ENCODE measurements around the gene TTC1.

Gene TTC1

DNA sequence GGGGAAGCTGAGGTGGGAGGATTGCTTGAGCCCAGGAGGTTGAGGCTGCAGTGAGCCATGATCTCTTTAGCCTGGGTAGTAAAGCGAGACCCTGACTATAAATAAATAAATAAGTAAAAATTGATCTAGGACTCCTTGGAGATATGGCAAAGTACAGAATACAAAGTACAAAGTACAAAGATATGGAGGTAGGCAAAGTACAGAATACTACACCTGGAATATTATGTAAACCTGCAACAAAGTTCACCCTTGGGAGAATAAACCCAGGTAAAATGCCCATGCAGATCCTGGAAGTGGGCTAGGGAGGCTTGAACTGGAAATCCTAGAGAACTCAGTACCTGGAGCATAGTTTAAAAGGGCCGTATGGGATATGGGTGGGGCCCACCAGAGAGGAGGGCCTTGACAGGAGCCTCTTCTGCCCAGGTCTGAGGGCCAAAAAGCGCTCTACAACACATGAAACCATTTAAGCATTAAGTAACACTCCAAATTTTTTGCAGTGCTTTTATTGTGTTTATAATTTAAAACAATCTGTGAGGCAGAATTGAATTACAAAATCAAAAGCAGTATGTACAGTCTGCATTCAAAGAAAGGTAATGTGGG lies 20.7 kb downstream of the TTC1 start:
- TF ChIP-seq USF1 (IDR thresholded peaks at IDR 0.05) (no peak), ZBTB7A (IDR thresholded peaks at IDR 0.05; ENCODE audit: low read depth) (no peak), MAX (IDR thresholded peaks at IDR 0.05) (no peak), EP300 (IDR thresholded peaks at IDR 0.05; ENCODE audit: borderline replicate concordance) (no peak), TCF12 (IDR thresholded peaks at IDR 0.05; ENCODE audit: low read depth) (no peak), NFIC (IDR thresholded peaks at IDR 0.05) (no peak), CEBPB (IDR thresholded peaks at IDR 0.05) (no peak), EGR1 (IDR thresholded peaks at IDR 0.05) (no peak), TAF1 (IDR thresholded peaks at IDR 0.05; ENCODE audit: low read depth) (no peak), TEAD4 (IDR thresholded peaks at IDR 0.05) (no peak), RAD21 (IDR thresholded peaks at IDR 0.05; ENCODE audit: low read depth) (no peak), YY1 (IDR thresholded peaks at IDR 0.05; ENCODE audit: low read depth) (no peak), CREB1 (IDR thresholded peaks at IDR 0.05; ENCODE audit: low read depth) (no peak), FOXM1 (IDR thresholded peaks at IDR 0.05; ENCODE audit: borderline replicate concordance, low read depth) (no peak)
- TF ChIP-seq, protein P1, sequence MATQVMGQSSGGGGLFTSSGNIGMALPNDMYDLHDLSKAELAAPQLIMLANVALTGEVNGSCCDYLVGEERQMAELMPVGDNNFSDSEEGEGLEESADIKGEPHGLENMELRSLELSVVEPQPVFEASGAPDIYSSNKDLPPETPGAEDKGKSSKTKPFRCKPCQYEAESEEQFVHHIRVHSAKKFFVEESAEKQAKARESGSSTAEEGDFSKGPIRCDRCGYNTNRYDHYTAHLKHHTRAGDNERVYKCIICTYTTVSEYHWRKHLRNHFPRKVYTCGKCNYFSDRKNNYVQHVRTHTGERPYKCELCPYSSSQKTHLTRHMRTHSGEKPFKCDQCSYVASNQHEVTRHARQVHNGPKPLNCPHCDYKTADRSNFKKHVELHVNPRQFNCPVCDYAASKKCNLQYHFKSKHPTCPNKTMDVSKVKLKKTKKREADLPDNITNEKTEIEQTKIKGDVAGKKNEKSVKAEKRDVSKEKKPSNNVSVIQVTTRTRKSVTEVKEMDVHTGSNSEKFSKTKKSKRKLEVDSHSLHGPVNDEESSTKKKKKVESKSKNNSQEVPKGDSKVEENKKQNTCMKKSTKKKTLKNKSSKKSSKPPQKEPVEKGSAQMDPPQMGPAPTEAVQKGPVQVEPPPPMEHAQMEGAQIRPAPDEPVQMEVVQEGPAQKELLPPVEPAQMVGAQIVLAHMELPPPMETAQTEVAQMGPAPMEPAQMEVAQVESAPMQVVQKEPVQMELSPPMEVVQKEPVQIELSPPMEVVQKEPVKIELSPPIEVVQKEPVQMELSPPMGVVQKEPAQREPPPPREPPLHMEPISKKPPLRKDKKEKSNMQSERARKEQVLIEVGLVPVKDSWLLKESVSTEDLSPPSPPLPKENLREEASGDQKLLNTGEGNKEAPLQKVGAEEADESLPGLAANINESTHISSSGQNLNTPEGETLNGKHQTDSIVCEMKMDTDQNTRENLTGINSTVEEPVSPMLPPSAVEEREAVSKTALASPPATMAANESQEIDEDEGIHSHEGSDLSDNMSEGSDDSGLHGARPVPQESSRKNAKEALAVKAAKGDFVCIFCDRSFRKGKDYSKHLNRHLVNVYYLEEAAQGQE (IDR thresholded peaks at IDR 0.05; ENCODE audit: low read depth), result no peak

DNA sequence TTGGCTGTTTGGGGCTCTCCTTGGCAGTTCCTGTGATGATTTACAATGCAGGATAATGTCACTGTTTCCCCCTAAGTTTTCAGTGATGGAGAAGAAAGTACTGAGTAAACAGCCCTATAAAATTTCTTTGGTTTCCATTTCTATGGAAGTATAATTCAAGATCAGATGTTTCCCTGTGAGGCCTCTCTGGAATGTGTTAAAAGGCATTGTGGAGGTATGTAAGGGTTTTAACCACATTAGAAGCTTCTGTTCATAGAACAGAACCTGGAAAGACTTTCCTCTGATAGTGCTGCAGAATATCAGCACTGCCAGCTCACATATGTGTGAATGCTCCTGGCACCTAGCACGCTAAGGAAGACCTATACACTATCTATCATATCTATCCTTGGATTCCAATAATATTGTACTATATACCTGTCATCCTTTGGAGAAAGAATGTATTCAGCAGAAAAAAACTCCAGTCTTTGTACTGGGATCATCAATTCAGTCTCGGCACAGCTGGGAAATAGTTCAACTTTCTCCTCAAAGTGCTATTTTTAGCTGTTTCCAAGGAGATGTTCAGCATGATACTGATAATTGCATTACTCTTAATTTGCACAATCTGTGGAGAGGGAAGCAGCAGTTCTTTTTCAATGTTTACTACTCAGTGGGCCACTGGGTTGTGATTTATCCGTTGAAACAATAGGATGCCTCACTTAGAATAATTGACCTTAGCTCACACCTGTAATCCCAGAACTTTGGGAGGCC lies 21.9 kb downstream of the TTC1 start:
- TF ChIP-seq NFIC (IDR thresholded peaks at IDR 0.05) (no peak), TEAD4 (IDR thresholded peaks at IDR 0.05) (no peak), FOXM1 (IDR thresholded peaks at IDR 0.05; ENCODE audit: borderline replicate concordance, low read depth) (no peak), CREB1 (IDR thresholded peaks at IDR 0.05; ENCODE audit: low read depth) (no peak), USF1 (IDR thresholded peaks at IDR 0.05) (no peak), TAF1 (IDR thresholded peaks at IDR 0.05; ENCODE audit: low read depth) (no peak), YY1 (IDR thresholded peaks at IDR 0.05; ENCODE audit: low read depth) (no peak), RAD21 (IDR thresholded peaks at IDR 0.05; ENCODE audit: low read depth) (no peak), EP300 (IDR thresholded peaks at IDR 0.05; ENCODE audit: borderline replicate concordance) (no peak), CEBPB (IDR thresholded peaks at IDR 0.05) (no peak), MAX (IDR thresholded peaks at IDR 0.05) (no peak), EGR1 (IDR thresholded peaks at IDR 0.05) (no peak), TCF12 (IDR thresholded peaks at IDR 0.05; ENCODE audit: low read depth) (no peak), ZBTB7A (IDR thresholded peaks at IDR 0.05; ENCODE audit: low read depth) (no peak)
- TF ChIP-seq, protein P1 (IDR thresholded peaks at IDR 0.05; ENCODE audit: low read depth), result no peak

DNA sequence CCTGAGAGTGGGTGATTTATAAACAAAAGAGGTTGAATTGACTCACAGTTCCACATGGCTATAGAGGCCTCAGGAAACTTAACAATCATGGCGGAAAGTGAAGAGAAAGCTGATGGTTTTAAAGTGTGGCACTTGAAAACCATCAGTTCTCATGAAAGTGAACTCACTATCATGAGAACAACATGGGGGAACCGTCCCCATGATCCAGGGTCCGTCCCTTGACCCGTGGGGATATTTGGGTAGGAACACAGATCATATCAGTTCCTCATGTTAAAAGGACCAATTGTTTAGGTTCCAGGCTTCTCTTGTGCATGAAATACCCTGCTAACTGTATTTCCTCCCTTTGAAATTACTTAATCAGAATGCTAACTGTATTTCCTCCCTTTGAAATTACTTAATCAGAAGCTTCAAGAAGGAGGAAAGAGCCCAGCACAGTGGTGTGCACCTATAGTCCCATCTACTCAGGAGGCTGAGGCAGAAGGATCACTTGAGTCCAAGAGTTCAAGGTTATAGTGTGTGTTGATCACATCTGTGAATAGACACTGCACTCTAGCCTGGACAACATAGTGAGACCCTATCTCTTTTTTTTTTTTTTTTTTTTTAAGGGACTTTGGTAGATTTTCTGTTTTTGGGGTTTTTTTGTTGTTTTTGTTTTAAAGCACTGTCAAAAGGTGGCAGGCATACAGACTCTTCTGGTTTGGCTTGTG lies 24.8 kb downstream of the TTC1 start:
- no peak for TF ChIP-seq TAF1 (IDR thresholded peaks at IDR 0.05; ENCODE audit: low read depth)

- TF ChIP-seq, protein P1 (IDR thresholded peaks at IDR 0.05; ENCODE audit: low read depth), result no peak
- no peak for TF ChIP-seq EP300 (IDR thresholded peaks at IDR 0.05; ENCODE audit: borderline replicate concordance)
- no peak for TF ChIP-seq USF1 (IDR thresholded peaks at IDR 0.05)
- TF ChIP-seq FOXM1 (IDR thresholded peaks at IDR 0.05; ENCODE audit: borderline replicate concordance, low read depth), result no peak
- no peak for TF ChIP-seq CREB1 (IDR thresholded peaks at IDR 0.05; ENCODE audit: low read depth)
- no peak for TF ChIP-seq ZBTB7A (IDR thresholded peaks at IDR 0.05; ENCODE audit: low read depth)
- TF ChIP-seq CEBPB (IDR thresholded peaks at IDR 0.05), result no peak
Observed at GRCh38 chr5:160036243-160036642, 27.3 kb downstream of the TTC1 start.
